ENCODE results near the gene B4GALNT1. TPM values are rescaled to one million over a fixed set of nuclear protein-coding genes. Genes with fewer than 3 reads are reported as not detected.
"Not testable (repeated sequence)": the region's sequence is repeated elsewhere in the genome, so short reads cannot be mapped to it uniquely, and the experiment has no call there.

The B4GALNT1 gene
- total RNA-seq, 1 experiment from 2014 or later, result 0.63 TPM

GRCh38 chr12:57665066-57665820, 32.2 kb upstream of the B4GALNT1 start:
- not testable (repeated sequence) for H4K20me1 ChIP-seq (ENCODE audit: insufficient read depth, low read depth, low read length); DNase-seq; H2AFZ ChIP-seq (ENCODE audit: low read length); H3K36me3 ChIP-seq (ENCODE audit: insufficient read depth, low read length); H3K9me3 ChIP-seq (ENCODE audit: low read length); H3K9ac ChIP-seq (ENCODE audit: low read length); H3K4me1 ChIP-seq (ENCODE audit: low read length); H3K4me2 ChIP-seq (ENCODE audit: low read depth, low read length, poor library complexity, severe bottlenecking); H3K27me3 ChIP-seq (ENCODE audit: low read length); H3K9me2 ChIP-seq (replicated peaks; ENCODE audit: insufficient read depth, low read length); H3K27ac ChIP-seq (ENCODE audit: low read length); H3K4me3 ChIP-seq (ENCODE audit: low read length); H3K79me2 ChIP-seq (ENCODE audit: low read length)

- Histone ChIP-seq H3K27me3 (ENCODE audit: low read length) (no peaks in the 10 kb centered on the region), H3K79me2 (ENCODE audit: low read length) (no peaks in the 10 kb centered on the region), H3K27ac (ENCODE audit: low read length) (no peak overlapping the region), H2AFZ (ENCODE audit: low read length) (no peak overlapping the region), H4K20me1 (ENCODE audit: insufficient read depth, low read depth, low read length) (no peaks in the 10 kb centered on the region), H3K9ac (ENCODE audit: low read length) (no peak overlapping the region), H3K4me2 (ENCODE audit: low read depth, low read length, poor library complexity, severe bottlenecking) (no peak overlapping the region), H3K4me1 (ENCODE audit: low read length) (no peaks in the 10 kb centered on the region), H3K9me3 (ENCODE audit: low read length) (peaks cover 7% of the 10 kb centered on the region), H3K4me3 (ENCODE audit: low read length) (no peak overlapping the region), H3K9me2 (replicated peaks; ENCODE audit: insufficient read depth, low read length) (no peaks in the 10 kb centered on the region), H3K36me3 (ENCODE audit: insufficient read depth, low read length) (no peaks in the 10 kb centered on the region)
- peak; percentile 27 for DNase-seq
Observed at GRCh38 chr12:57661376-57661775, 28.4 kb upstream of the B4GALNT1 start.

- Histone ChIP-seq H3K36me3 (ENCODE audit: insufficient read depth, low read length) (no peaks in the 10 kb centered on the region), H3K4me3 (ENCODE audit: low read length) (no peak overlapping the region), H2AFZ (ENCODE audit: low read length) (no peak overlapping the region), H3K9me3 (ENCODE audit: low read length) (peaks cover 7% of the 10 kb centered on the region), H3K4me1 (ENCODE audit: low read length) (no peaks in the 10 kb centered on the region), H3K9me2 (replicated peaks; ENCODE audit: insufficient read depth, low read length) (no peaks in the 10 kb centered on the region), H3K4me2 (ENCODE audit: low read depth, low read length, poor library complexity, severe bottlenecking) (no peak overlapping the region), H3K27me3 (ENCODE audit: low read length) (no peaks in the 10 kb centered on the region), H3K9ac (ENCODE audit: low read length) (no peak overlapping the region), H3K79me2 (ENCODE audit: low read length) (no peaks in the 10 kb centered on the region), H4K20me1 (ENCODE audit: insufficient read depth, low read depth, low read length) (no peaks in the 10 kb centered on the region), H3K27ac (ENCODE audit: low read length) (no peak overlapping the region)
- no peak for DNase-seq
Observed at GRCh38 chr12:57658890-57659289, 25.9 kb upstream of the B4GALNT1 start.

- Histone ChIP-seq H3K36me3 (ENCODE audit: insufficient read depth, low read length) (no peaks in the 10 kb centered on the region), H3K4me1 (ENCODE audit: low read length) (no peaks in the 10 kb centered on the region), H3K4me3 (ENCODE audit: low read length) (no peak overlapping the region), H3K27me3 (ENCODE audit: low read length) (no peaks in the 10 kb centered on the region), H3K79me2 (ENCODE audit: low read length) (no peaks in the 10 kb centered on the region), H3K4me2 (ENCODE audit: low read depth, low read length, poor library complexity, severe bottlenecking) (no peak overlapping the region), H3K9ac (ENCODE audit: low read length) (no peak overlapping the region), H2AFZ (ENCODE audit: low read length) (no peak overlapping the region), H3K27ac (ENCODE audit: low read length) (no peak overlapping the region), H3K9me3 (ENCODE audit: low read length) (peaks cover 7% of the 10 kb centered on the region), H4K20me1 (ENCODE audit: insufficient read depth, low read depth, low read length) (no peaks in the 10 kb centered on the region), H3K9me2 (replicated peaks; ENCODE audit: insufficient read depth, low read length) (no peaks in the 10 kb centered on the region)
- peak; percentile 25 for DNase-seq
Observed at GRCh38 chr12:57657744-57658143, 24.7 kb upstream of the B4GALNT1 start.

- not testable (repeated sequence) for H3K9ac ChIP-seq (ENCODE audit: low read length); H3K27ac ChIP-seq (ENCODE audit: low read length); H3K4me2 ChIP-seq (ENCODE audit: low read depth, low read length, poor library complexity, severe bottlenecking); H3K27me3 ChIP-seq (ENCODE audit: low read length); H2AFZ ChIP-seq (ENCODE audit: low read length); H3K79me2 ChIP-seq (ENCODE audit: low read length); H3K36me3 ChIP-seq (ENCODE audit: insufficient read depth, low read length); H3K4me3 ChIP-seq (ENCODE audit: low read length); H4K20me1 ChIP-seq (ENCODE audit: insufficient read depth, low read depth, low read length); H3K9me2 ChIP-seq (replicated peaks; ENCODE audit: insufficient read depth, low read length); H3K9me3 ChIP-seq (ENCODE audit: low read length); H3K4me1 ChIP-seq (ENCODE audit: low read length)
- DNase-seq, result peak; percentile 44
Observed at GRCh38 chr12:57656408-57656807, 23.4 kb upstream of the B4GALNT1 start.

GRCh38 chr12:57655541-57656240, 22.7 kb upstream of the B4GALNT1 start:
- Histone ChIP-seq H3K79me2 (ENCODE audit: low read length) (no peaks in the 10 kb centered on the region), H3K4me1 (ENCODE audit: low read length) (no peaks in the 10 kb centered on the region), H3K9me2 (replicated peaks; ENCODE audit: insufficient read depth, low read length) (no peaks in the 10 kb centered on the region), H3K36me3 (ENCODE audit: insufficient read depth, low read length) (no peaks in the 10 kb centered on the region), H4K20me1 (ENCODE audit: insufficient read depth, low read depth, low read length) (no peaks in the 10 kb centered on the region), H2AFZ (ENCODE audit: low read length) (no peak overlapping the region), H3K9me3 (ENCODE audit: low read length) (no peaks in the 10 kb centered on the region; the same call in 1 of the 2 replicates), H3K27ac (ENCODE audit: low read length) (no peak overlapping the region), H3K4me3 (ENCODE audit: low read length) (no peak overlapping the region), H3K4me2 (ENCODE audit: low read depth, low read length, poor library complexity, severe bottlenecking) (no peak overlapping the region), H3K27me3 (ENCODE audit: low read length) (no peaks in the 10 kb centered on the region), H3K9ac (ENCODE audit: low read length) (no peak overlapping the region)
- no peak for DNase-seq

GRCh38 chr12:57654042-57654441, 21.0 kb upstream of the B4GALNT1 start:
- no peaks in the 10 kb centered on the region for H3K36me3 ChIP-seq (ENCODE audit: insufficient read depth, low read length)
- no peaks in the 10 kb centered on the region for H3K9me2 ChIP-seq (replicated peaks; ENCODE audit: insufficient read depth, low read length)
- no peaks in the 10 kb centered on the region for H3K79me2 ChIP-seq (ENCODE audit: low read length)
- no peaks in the 10 kb centered on the region for H3K27me3 ChIP-seq (ENCODE audit: low read length)
- H2AFZ ChIP-seq (ENCODE audit: low read length), result no peak overlapping the region
- no peak overlapping the region for H3K27ac ChIP-seq (ENCODE audit: low read length)
- H3K4me1 ChIP-seq (ENCODE audit: low read length), result no peaks in the 10 kb centered on the region
- H4K20me1 ChIP-seq (ENCODE audit: insufficient read depth, low read depth, low read length), result no peaks in the 10 kb centered on the region
- no peak overlapping the region for H3K9ac ChIP-seq (ENCODE audit: low read length)
- H3K4me2 ChIP-seq (ENCODE audit: low read depth, low read length, poor library complexity, severe bottlenecking), result no peak overlapping the region
- DNase-seq, result peak; percentile 36
- H3K9me3 ChIP-seq (ENCODE audit: low read length), result no peaks in the 10 kb centered on the region
- no peak overlapping the region for H3K4me3 ChIP-seq (ENCODE audit: low read length)

- H3K9me3 ChIP-seq (ENCODE audit: low read length); H3K27ac ChIP-seq (ENCODE audit: low read length); H4K20me1 ChIP-seq (ENCODE audit: insufficient read depth, low read depth, low read length): not testable (repeated sequence)
Observed at GRCh38 chr12:57646659-57647049, 13.7 kb upstream of the B4GALNT1 start.

More at GRCh38 chr12:57646659-57647049, 13.7 kb upstream of the B4GALNT1 start:
- not testable (repeated sequence) for H3K79me2 ChIP-seq (ENCODE audit: low read length); H3K9ac ChIP-seq (ENCODE audit: low read length); H3K27me3 ChIP-seq (ENCODE audit: low read length); H3K4me2 ChIP-seq (ENCODE audit: low read depth, low read length, poor library complexity, severe bottlenecking); H3K36me3 ChIP-seq (ENCODE audit: insufficient read depth, low read length); H3K4me1 ChIP-seq (ENCODE audit: low read length); H3K4me3 ChIP-seq (ENCODE audit: low read length); H2AFZ ChIP-seq (ENCODE audit: low read length); H3K9me2 ChIP-seq (replicated peaks; ENCODE audit: insufficient read depth, low read length); DNase-seq
